Parathyroid adenoma (tissue), 2 donors: Measurements from ENCODE around the gene PCDH10.

Experiments
- H2AFZ ChIP-seq: fragments of 300-600 bp; sonication (generic); one replicate; pipeline ENCODE4 v1.7.0; 2017; ENCODE audit warnings: antibody characterized with exemption, mild to moderate bottlenecking
- H3K27ac ChIP-seq: fragments of 300-600 bp; sonication (generic); one replicate; pipeline ENCODE4 v1.7.0; 2017
- H3K27me3 ChIP-seq: fragments of 300-600 bp; sonication (generic); one replicate; pipeline ENCODE4 v1.7.0; 2017; ENCODE audit warnings: low read length; ENCODE audit not compliant: control insufficient read depth, insufficient read depth
- H3K36me3 ChIP-seq: fragments of 300-600 bp; sonication (generic); one replicate; pipeline ENCODE4 v1.7.0; 2017; ENCODE audit warnings: low read length; ENCODE audit not compliant: control insufficient read depth, insufficient read depth
- H3K4me1 ChIP-seq: fragments of 300-600 bp; sonication (generic); one replicate; pipeline ENCODE4 v1.7.0; 2017; ENCODE audit warnings: control low read depth
- H3K4me2 ChIP-seq: fragments of 300-600 bp; sonication (generic); one replicate; pipeline ENCODE4 v1.7.0; 2017; ENCODE audit warnings: low read length
- H3K4me3 ChIP-seq: fragments of 300-600 bp; sonication (generic); one replicate; pipeline ENCODE4 v1.7.0; 2017; ENCODE audit warnings: low read depth, low read length
- H3K79me2 ChIP-seq: fragments of 300-600 bp; sonication (generic); one replicate; pipeline ENCODE4 v1.7.0; 2017; ENCODE audit warnings: control low read depth
- H3K9ac ChIP-seq: fragments of 300-600 bp; sonication (generic); one replicate; pipeline ENCODE4 v1.7.0; 2017; ENCODE audit warnings: mild to moderate bottlenecking
- H3K9me3 ChIP-seq: fragments of 300-600 bp; sonication (generic); one replicate; pipeline ENCODE4 v1.7.0; 2017; ENCODE audit warnings: low read length; ENCODE audit not compliant: control insufficient read depth
- CTCF ChIP-seq: fragments of 300-600 bp; sonication (generic); IDR thresholded peaks from one replicate; pipeline ENCODE4 v1.7.0; 2017; ENCODE audit warnings: antibody characterized with exemption, mild to moderate bottlenecking
- donor health status: primary hyperparathyroidism.

PCDH10 gene

GRCh38 chr4:133136833-133137232, 12.3 kb upstream of the PCDH10 start:
- Histone ChIP-seq H3K4me1 (no peaks in the 10 kb centered on the region), H3K36me3 (no peaks in the 10 kb centered on the region), H3K4me2 (no peak overlapping the region), H3K27me3 (no peaks in the 10 kb centered on the region), H3K27ac (no peak overlapping the region), H3K9me3 (no peaks in the 10 kb centered on the region), H2AFZ (no peak overlapping the region), H3K79me2 (no peaks in the 10 kb centered on the region), H3K9ac (no peak overlapping the region), H3K4me3 (no peak overlapping the region)
- no peak for TF ChIP-seq CTCF

GRCh38 chr4:133137571-133137970, 11.5 kb upstream of the PCDH10 start:
- TF ChIP-seq CTCF, result no peak
- no peaks in the 10 kb centered on the region for H3K36me3 ChIP-seq
- H2AFZ ChIP-seq, result no peak overlapping the region
- H3K27me3 ChIP-seq, result no peaks in the 10 kb centered on the region
- no peak overlapping the region for H3K27ac ChIP-seq
- no peak overlapping the region for H3K9ac ChIP-seq
- H3K79me2 ChIP-seq, result no peaks in the 10 kb centered on the region
- H3K4me1 ChIP-seq, result no peaks in the 10 kb centered on the region
- no peaks in the 10 kb centered on the region for H3K9me3 ChIP-seq
- no peak overlapping the region for H3K4me3 ChIP-seq
- no peak overlapping the region for H3K4me2 ChIP-seq

DNA sequence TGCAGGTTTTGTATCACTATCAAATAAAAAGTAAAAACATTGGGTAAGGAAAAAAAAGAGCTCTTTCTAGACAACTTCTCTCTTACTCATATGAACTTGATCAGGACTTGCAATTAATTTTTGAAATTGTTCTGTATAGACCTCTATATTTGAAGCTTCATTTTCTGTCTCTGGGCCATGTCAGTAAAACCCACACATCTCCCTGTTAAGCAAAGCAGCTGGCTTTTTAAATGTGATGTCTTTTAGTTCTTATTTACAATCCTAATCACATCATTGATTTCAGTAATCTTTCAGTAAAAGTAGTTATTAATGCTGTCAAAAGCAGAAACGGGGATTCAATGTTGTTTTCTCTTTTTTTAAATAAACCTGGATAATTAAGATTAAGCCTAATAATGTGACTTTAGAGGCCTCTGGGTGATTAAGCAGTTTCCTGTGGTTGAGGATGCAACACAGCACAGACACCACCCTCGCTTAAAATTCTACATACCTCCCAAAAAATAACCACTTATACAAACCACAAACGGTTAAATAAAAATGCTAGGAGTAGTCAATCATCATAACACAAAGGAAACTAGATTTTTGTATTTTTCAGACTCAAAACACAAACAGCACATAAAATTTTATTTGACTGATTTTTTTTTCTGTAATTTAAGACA, 5.2 kb upstream of the PCDH10 start:
- Histone ChIP-seq H3K4me2 (no peak overlapping the region), H3K27ac (no peak overlapping the region), H3K27me3 (no peaks in the 10 kb centered on the region), H3K4me3 (no peak overlapping the region), H3K36me3 (no peaks in the 10 kb centered on the region), H3K9me3 (no peaks in the 10 kb centered on the region), H3K79me2 (no peaks in the 10 kb centered on the region), H3K9ac (no peak overlapping the region), H3K4me1 (no peaks in the 10 kb centered on the region), H2AFZ (no peak overlapping the region)
- no peak for TF ChIP-seq CTCF

DNA sequence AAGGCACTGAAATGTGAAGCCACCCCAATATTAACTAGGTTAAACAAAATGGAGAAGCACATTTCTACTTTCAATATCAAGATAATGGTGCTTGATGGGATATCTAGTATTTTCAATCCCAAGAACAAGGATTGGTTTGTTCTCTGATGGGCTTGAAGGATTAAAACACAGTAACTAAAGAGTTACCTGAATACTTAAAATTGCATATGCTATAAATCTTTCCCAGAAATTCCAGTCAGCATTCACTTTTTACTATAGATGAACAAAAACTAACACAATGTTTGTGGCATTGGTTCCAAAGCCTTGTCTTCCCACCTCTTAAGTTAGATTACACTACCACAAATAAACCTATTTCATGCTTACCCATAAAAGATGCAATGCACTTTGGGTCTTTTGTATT, 3.9 kb upstream of the PCDH10 start:
- Histone ChIP-seq H3K4me1 (no peaks in the 10 kb centered on the region), H2AFZ (no peak overlapping the region), H3K36me3 (no peaks in the 10 kb centered on the region), H3K79me2 (no peaks in the 10 kb centered on the region), H3K4me2 (no peak overlapping the region), H3K4me3 (no peak overlapping the region), H3K27ac (no peak overlapping the region), H3K9me3 (no peaks in the 10 kb centered on the region), H3K9ac (no peak overlapping the region), H3K27me3 (peaks cover 5% of the 10 kb centered on the region)
- no peak for TF ChIP-seq CTCF
